HG02970 (cell line): ENCODE results near the gene ZNF594.
"Not testable (repeated sequence)": the region's sequence is repeated elsewhere in the genome, so short reads cannot be mapped to it uniquely, and the experiment has no call there.

Experiments used
- ATAC-seq: cut with Tn5 transposase; IDR thresholded peaks from one replicate; pipeline ENCODE4 v1.9.1; 2021; ENCODE audit warnings: mild to moderate bottlenecking, moderate library complexity, moderate number of reproducible peaks; ENCODE audit not compliant: unreplicated experiment, low FRiP score

The ZNF594 gene

GRCh38 chr17:5191541-5192417 is at the start of gene ZNF594:
Gene ZNF594, minus strand, starts transcription at chr17:5191868. Its CDS starts 7,612 bp downstream, at chr17:5184256.
- peak; percentile 99 for ATAC-seq

DNA sequence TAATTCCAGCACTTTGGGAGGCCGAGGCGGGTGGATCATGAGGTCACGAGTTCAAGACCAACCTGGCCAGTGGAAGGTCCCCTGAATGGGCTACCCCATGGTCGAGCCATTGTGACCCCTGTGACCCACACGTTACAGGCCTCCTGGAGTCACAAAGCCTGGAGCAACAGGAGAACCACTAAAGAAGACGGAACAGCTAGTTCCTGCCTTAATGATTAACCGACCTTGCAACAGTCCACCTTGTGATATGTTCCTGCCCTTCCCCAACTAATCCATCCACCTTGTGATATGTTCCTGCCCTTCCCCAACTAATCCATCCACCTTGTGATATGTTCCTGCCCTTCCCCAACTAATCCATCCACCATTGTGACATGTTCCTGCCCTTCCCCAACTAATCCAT is 48.1 kb upstream of the ZNF594 start:
- ATAC-seq, result not testable (repeated sequence)

DNA sequence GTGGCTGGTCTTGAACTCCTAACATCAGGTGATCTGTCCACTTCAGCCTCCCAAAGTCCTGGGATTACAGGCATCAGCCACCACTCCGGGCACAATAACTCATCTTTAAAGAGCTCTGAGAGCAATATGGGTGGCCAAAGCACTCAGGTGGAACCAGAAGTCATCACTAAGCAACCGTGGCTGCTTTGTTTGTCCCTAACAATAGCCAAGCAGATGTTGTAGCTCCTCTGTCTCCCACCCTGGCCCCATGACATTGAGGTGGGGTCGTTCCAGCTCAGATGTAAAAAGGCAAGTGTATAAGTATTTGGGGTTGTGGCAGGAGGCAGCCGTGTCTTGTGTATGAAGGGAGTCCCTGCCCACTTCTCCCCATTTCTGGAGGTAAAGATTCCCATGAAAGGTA is 46.7 kb upstream of the ZNF594 start:
- ATAC-seq, result no peak

- no peak for ATAC-seq
Measured at GRCh38 chr17:5237541-5238016, 45.9 kb upstream of the ZNF594 start.

DNA sequence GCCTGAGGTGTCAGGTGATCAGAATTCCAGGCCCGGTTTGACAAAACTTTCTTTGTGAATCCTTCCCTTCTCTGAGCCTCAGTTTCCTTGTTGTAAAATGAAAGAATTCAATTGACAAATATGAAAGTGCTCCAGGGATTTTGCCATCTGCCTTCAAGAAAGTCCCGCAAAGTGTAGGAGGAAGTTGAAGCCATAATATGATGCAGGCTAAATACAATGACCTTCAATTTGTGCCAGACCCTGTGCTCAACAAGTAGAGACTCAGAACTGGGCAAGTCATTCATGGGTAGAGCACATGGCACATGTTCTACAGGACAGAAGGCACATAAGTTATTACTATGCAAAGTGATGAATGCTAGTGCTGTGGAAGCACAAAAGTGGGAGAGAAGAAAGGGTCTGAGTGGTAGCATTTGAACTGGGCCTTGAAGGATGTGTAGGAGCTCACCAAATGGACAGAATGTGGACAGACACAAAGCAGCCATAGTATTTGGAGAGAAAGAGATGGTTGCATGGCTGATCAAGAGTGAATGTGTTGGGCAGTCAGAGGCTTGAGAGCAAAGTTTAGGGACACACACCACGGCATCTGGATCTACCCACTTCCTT is 45.4 kb upstream of the ZNF594 start:
- no peak for ATAC-seq

- no peak for ATAC-seq
Measured at GRCh38 chr17:5234645-5235576, 43.2 kb upstream of the ZNF594 start, which contains the start of gene SCIMP. Gene SCIMP, minus strand, starts transcription at chr17:5234860. Its CDS starts 105 bp downstream, at chr17:5234755.

DNA sequence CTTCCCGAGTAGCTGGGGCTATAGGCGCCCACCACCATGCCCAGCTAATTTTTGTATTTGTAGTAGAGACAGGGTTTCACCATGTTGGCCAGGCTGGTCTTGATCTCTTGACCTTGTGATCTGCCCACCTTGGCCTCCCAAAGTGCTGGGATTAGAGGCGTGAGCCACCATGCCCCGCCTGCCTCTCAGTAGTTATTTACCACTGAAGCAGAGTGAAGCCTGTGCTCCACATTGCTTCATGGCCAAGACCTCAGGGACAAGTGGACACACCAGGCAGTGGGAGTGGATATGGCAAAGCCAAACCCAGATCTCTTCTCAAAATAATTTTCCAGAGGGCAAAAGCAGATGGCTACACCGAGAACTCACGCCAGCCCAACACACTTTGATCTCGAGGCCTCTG is 41.8 kb upstream of the ZNF594 start:
- not testable (repeated sequence) for ATAC-seq

- no peak for ATAC-seq
Measured at GRCh38 chr17:5226940-5227878, 35.5 kb upstream of the ZNF594 start.

DNA sequence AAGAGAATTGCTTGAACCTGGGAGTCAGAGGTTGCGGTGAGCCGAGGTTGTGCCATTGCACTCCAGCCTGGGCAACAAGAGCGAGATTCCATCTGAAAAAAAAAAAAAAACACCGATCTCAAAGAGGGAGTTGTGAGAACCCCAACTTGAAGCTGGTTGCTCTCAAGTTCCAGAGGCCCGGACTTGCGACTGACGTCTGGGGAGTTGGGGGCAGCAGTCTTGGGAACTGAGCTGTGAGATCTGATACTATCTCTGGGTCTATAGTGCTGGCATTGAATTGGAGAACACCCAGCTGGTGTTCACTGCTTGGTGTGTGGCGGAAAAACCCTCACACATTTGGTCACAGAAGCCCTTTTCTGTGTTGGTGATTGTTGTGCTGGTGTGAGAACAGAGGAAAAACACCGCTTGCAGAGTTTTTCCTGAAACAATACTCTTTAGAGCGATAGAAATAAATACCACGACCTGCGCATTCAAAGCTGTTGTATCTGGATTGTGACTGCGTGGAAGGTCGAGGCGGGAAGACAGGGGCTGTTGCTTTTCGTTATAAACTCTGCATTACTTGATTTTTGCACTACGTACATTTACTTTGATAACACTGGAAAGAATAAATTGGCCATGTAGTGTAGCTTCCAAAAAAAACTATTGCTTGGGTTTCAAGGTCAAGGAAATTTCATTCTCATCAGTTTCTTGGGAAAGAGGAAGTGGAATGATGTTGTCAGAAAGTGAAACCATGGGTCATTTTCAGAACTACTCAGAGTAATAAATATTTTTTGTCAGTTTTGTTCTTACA is 34.2 kb upstream of the ZNF594 start:
- ATAC-seq, result no peak

GRCh38 chr17:5221912-5222311 is 30.2 kb upstream of the ZNF594 start:
- not testable (repeated sequence) for ATAC-seq

GRCh38 chr17:5220074-5220473 is 28.4 kb upstream of the ZNF594 start:
- no peak for ATAC-seq

DNA sequence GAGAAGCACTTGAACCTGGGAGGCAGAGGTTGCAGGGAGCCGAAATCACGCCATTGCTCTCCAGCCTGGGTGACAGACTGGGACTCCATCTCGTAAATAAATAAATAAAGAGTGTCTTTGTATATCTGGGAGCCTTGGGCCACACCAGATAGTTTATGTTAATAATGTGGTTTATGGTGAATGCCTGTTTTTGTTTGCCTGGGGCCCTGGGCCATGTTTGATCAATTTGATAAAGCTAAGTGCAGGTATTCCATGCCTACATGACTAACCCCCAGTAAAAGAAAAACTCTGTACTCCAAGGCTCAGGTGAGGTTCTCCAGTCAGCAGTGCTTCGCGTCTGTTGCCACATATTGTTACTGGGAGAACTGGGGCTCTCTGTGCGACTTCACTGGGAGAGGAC is 27.9 kb upstream of the ZNF594 start:
- ATAC-seq, result no peak

DNA sequence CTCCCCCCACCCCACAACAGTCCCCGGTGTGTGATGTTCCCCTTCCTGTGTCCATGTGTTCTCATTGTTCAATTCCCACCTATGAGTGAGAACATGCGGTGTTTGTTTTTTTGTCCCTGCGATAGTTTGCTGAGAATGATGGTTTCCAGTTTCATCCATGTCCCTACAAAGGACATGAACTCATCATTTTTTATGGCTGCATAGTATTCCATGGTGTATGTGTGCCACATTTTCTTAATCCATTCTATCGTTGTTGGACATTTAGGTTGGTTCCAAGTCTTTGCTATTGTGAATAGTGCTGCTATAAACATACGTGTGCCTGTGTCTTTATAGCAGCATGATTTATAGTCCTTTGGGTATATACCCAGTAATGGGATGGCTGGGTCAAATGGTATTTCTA is 25.9 kb upstream of the ZNF594 start:
- not testable (repeated sequence) for ATAC-seq

GRCh38 chr17:5211458-5211857 is 19.8 kb upstream of the ZNF594 start:
- ATAC-seq, result no peak

- ATAC-seq, result no peak
Measured at GRCh38 chr17:5210614-5211252, 19.1 kb upstream of the ZNF594 start.

GRCh38 chr17:5210091-5210490 is 18.4 kb upstream of the ZNF594 start:
- no peak for ATAC-seq

GRCh38 chr17:5209396-5209795 is 17.7 kb upstream of the ZNF594 start:
- ATAC-seq, result no peak

- ATAC-seq, result no peak
Measured at GRCh38 chr17:5203908-5204294, 12.2 kb upstream of the ZNF594 start.
